ENCODE data around the gene ZSWIM1.

Gene ZSWIM1

DNA sequence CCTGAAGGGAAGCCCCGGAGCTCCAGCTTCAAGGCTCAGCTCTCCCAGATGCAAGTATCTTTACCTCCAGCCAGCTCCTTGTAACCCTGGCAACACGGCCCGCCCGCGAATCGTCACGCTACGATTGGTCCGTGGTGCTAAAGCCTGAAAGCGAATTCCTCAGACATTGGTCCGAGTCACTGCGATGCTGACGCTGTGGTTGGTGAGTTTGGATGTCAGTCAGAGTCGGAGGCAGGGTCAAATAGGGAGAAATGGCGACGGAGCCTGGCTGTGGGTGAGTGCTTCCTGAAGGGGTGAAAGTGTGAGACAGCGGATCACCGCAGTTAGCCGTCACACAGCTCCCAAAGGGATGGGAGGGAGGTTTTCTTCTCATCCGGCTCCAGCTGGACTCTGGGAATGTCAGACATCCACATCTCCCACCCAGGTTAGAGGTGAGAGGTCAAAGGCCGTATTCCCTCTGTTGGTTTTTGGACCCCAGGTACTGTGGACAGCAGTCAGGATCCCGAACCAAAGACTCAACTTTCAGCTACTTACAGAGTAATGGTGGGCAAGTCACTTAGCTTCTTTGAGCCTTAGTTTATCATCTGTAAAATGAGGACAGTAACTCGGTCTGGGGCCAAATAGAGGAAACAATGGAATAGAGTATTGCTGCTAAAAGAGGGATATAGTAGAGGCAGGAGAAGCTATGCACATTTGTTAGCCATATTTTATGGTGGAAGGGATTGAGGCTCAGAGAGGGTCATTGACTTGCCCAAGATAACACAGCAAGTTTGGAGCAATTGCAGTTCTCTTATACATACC lies at the start of gene ZSWIM1:
TSS of gene ZSWIM1 (plus strand) at position 240 of the 801 bp plus-strand sequence. CDS start 1,366 bp downstream, outside the sequence.
- peak; percentile 97 for FAIRE-seq

DNA sequence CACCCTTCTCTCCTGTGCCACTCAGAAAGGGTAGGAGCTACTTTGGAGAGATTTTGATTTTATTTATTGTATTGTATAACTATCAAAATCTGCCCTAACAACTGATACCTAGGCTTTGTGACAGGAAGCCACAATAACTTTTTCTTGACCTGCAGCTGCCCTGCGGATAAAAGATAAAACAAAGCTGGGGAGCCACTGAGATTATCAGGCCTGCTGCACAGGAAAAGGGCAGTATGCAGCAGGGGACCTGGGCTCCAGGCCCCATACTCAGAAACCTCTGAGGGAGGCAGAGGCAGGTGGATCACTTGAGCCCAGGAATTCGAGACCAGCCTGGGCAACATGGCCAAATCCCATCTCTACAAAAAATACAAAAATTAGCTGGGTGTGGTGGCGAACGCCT lies 48.4 kb upstream of the ZSWIM1 start:
- no peak for FAIRE-seq

DNA sequence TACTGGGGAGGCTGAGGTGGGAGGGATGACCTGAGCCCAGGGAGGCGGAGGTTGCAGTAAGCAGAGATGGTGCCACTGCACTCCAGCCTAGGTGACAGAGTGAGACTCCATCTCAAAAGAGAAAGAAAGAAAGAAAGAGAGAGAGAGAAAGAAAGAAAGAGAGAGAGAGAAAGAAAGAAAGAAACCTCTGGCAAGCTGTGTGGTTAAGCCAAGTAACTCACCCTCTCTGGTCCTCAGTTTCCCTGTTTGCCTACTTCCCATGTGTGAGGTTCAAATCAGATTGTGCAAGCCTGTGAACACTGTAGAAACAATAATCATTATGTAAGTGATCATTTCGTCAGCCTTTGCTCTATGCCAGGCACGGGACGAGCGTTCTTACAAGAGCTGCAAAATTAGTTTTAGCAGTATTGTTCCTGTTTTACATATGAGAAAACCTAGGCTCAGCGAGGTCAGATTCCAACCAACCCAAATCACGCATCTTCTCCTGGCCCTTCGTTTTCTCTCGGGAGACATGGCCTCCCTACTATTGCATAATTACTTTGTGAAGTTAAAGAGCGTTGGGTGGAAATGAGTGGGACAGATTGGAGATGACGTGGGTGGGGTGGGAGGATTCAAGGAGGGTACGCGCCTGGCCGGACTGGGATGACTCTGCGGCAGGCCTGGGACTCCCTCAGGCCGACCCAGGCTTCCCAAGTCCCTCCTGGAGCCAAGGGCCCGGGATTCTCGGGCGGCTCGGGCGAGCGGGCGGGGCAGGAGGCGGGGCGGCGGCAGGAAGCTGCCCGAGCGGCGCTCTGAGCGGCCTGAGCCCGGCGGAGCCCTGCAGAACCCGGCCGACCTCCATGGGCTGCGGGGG lies 47.8 kb upstream of the ZSWIM1 start, which contains the start of gene SNX21:
TSS of gene SNX21 (plus strand) at position 770 of the 853 bp plus-strand sequence. CDS start 121 bp downstream, outside the sequence.
- FAIRE-seq: no peak

DNA sequence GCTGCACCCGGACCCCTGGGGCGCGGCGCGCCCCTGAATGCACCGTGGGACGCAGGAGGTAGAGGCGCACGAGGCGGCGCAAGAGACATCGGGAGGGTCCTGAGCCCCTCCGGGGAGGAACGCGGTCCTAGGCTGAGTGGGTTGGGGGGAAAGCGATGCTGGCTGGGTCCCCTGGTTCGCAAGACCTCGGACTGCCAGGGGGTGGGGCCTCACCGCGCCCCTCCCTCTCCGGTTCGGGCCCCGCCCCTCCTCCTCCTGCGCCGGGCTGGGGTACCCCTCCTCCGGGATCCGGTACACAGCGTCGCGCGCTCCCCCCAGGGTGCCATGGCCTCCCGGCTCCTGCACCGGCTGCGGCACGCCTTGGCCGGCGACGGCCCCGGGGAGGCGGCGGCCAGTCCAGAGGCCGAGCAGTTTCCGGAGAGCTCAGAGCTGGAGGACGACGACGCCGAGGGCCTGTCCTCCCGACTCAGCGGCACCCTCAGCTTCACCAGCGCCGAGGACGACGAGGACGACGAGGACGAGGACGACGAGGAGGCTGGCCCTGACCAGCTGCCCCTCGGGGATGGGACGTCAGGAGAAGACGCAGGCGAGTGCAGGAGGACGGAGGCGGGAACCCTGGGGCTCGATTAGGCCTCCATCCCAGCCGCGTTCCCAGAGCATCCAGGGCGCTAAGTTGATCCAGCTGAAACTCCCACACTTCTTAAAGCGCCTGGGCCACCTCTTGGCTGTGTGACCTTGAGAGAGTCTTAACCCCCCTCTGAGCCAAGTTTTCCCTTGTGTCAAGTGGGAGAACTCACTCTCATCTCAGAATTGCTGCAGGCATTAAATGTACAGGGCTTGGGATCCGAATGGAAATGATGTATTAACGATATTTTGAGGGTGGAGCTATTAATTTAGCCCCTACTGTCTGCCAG lies 46.9 kb upstream of the ZSWIM1 start:
- no peak for FAIRE-seq

DNA sequence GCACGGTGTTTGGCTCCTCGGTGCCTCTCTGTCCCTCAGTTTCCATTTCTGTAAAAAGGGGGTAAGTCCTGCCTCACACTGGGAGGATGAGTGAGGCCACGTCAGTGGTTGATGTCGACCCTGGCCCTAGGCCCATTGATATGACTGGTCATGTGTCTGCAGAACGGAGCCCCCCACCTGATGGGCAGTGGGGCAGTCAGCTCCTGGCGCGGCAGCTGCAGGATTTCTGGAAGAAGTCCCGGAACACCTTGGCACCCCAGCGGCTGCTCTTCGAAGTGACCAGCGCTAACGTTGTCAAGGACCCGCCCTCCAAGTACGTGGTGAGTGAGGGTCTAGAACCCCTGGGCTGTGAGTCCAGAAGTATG lies 46.2 kb upstream of the ZSWIM1 start:
- FAIRE-seq: no peak

DNA sequence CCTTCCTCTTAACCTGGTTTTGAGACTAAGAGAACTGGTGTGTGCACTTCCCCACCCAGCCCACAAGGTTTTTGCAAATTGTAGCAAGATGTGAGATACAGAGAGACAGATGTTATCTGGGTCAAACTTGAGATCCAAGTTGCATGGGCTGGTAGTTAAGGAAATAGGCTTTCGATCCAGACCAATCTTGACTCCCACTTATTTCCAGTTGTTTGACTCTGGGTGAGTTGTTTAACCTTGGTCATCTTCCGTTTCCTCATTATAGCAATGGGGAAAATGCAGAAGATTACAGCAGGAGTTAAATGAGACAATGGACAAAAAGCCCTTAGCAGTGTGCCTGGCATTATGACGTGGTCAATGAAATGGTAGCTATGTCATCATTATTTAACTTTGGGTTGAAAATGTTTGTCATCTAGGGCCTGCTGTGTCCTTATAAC lies 45.7 kb upstream of the ZSWIM1 start:
- no peak for FAIRE-seq

DNA sequence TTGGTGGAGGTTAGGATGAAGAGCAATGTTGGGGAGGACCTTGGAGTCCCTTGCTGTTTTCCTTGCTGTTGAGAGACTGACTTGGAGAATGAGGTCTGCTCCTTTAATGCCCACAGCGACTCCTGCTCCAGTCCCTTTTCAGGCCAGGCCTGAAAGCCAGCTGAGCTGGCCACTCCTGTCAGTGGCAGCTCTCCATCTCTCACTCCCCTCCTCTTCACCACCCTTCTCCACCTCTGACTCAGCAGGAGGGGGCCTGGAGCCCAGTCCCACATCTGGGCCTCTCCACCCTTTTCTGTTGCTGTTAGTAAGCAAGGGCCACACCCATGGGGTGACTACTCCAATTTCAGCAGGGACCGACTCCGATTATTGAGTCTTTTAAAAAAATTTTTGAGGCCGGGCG lies 45.2 kb upstream of the ZSWIM1 start:
- FAIRE-seq: no peak

DNA sequence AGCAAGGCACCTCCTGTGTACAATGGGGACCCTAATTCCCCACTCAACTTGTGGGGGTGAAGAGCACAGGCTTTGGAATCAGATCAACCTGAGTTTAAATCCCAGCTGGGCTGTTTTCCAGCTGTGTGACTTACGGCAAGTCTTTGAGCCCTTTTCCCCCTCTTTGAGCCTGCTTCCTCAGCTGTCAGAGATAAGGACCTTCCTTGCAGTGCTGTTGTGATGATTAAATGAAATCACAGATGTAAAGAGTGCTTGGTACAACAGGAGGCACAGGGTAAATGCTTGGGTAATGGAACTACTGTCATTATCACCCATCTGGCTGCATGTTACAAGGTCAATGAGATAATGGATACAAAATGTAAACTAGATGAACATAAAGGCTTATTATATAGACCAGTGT lies 44.2 kb upstream of the ZSWIM1 start:
- FAIRE-seq: no peak

DNA sequence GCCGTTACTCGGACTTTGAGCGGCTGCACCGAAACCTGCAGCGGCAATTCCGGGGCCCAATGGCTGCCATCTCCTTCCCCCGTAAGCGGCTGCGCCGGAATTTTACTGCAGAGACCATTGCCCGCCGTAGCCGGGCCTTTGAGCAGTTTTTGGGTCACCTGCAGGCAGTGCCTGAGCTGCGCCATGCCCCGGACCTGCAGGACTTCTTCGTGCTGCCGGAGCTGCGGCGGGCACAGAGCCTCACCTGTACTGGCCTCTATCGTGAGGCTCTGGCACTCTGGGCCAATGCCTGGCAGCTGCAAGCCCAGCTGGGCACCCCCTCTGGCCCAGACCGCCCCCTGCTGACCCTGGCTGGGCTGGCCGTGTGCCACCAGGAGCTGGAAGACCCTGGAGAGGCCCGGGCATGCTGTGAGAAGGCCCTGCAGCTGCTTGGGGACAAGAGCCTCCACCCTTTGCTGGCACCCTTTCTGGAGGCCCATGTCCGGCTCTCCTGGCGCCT lies 40.3 kb upstream of the ZSWIM1 start:
- no peak for FAIRE-seq

DNA sequence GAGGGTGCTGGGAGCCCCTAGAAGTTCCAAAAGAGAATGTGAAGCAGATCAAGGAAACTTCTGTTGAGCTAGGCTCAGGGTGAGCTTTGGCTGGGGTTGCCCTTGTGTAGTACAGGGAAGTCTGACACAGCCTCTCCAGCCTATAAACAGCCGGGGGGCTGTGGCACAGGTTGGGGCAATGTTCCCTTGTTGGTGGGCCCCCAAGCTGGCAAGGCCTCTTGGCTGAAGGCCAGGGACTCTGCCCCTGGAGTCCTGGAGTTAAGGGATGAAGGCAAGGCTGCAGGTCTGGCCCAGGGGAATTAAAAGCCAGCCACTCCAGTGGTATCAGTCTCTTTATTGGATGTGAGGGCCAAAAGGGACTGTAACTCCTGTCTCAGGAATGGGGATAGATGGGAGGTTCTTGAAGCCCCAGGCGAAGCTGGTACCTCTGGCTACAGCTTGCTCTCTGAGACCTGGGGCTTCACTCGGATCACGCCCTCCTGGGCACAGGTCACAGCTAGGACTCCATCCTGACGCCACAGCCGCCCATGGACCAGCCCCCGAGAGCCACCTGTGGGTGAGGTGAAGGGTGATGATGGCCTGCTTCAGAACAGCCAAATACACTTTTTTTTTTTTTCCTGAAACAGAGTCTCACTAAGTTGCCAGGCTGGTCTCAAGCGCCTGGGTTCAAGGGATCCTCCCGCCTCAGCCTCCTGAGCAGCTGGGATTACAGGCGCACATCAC lies 39.5 kb upstream of the ZSWIM1 start:
- FAIRE-seq: no peak

DNA sequence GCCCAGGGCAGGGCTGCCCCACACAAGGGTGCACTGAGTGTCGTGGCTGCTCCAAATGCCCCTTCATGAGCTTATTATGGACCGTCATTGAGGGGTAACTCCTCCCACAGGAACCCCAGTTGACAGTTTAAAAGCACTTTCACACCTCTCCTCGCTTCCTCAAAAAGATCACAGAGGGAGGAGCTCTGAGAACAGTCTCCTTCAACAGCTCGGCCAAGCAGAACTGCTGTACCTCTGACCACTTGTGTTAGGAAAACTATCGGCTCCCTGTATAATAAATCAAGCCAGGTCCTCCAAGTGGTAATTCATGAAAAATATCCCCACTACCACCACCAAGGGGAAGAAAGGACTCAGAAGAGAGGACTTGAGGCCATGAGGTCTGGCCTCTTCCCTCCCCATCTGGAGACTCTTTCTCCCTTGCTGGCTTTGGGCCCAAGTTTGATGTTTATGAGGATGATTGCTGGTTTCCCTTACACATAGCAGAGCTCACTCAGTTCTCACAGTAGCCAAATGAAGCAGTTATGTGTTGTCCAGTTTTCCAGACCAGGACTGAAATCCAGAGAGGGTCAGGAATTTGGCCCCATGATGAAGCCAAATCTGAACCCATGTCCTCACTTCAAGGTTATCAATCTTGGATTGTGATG lies 38.7 kb upstream of the ZSWIM1 start:
- no peak for FAIRE-seq

DNA sequence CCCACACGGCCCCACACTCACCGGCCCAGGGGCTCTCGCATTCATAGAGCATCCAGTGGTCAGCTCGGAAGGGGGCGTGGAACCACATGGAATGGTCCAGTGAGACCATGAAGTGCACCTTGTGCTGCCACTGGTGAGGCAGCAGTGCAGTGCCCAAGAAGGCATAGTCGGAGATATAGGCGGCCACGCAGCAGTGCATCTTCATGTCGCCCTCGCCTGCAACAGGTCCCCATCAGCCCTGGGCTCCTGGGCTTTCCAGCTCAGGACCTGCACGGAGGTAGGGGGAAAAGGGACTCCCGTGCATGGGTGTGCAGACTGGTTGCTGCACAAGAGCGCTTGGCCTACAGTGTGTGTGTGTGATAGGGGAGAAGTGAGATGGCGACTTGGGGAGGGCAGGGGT lies 37.5 kb upstream of the ZSWIM1 start:
- FAIRE-seq: no peak

DNA sequence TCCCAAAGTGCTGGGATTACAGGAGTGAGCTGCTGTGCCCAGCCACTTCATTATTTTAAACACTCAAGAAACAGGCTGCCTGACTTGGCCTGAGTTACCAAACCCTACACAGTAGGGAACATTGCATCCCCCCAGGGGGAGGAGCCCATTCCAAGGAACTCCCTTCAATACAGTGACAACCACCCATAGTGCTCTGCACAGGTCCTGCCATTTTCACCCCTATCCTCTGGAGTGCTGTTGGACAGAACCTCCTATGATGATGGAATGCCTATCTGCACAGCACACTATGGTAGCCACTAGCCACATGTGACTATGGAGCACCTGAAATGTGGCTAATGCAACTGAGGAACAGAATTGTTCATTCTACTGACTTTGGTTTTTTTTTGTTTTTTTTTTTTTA lies 35.6 kb upstream of the ZSWIM1 start:
- FAIRE-seq: no peak

DNA sequence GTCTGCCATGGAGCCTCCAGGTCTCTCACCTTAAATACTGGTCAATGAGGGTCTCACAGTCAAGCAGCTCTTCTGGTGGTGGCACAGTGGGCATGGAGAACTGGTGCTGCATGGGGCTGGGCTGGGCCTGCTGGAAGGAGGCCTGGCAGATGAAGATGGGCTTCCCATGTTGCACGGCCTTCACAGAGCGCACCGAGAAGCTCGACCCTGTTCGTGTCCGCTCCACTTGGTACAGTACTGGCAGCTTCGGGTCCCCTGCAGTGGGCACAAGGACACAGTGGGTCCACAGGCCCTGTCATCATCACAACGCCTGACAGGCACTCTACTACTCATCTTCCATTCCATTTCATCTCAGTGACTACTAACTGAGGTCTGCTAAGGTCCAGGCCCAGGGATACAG lies 32.6 kb upstream of the ZSWIM1 start:
- no peak for FAIRE-seq

DNA sequence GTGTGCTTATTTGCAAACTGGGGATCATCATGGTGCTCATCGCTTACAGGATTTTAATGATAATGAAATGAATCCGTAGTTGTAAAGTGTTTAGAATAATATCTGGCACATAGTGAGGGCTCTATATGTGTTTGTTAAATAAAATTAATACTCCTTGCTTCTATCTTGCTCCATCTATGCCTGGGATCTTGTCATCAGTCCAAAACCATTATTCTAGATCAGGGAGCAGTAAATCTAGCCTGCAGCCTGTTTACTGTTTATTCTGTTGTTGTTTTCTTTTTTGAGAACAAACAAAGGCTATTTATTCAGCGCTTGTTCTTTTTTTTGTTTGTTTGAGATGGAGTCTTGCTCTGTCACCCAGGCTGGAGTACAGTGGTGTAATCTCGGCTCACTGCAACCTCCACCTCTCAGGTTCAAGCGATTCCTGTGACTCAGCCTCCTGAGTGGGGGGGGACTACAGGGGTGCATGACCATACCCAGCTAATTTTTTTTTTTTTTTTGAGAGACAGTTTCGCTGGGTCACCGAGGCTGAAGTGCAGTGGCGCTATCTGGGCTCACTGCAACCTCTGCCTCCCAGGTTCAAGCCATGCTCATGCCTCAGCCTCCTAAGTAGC lies 32.0 kb upstream of the ZSWIM1 start:
- no peak for FAIRE-seq

DNA sequence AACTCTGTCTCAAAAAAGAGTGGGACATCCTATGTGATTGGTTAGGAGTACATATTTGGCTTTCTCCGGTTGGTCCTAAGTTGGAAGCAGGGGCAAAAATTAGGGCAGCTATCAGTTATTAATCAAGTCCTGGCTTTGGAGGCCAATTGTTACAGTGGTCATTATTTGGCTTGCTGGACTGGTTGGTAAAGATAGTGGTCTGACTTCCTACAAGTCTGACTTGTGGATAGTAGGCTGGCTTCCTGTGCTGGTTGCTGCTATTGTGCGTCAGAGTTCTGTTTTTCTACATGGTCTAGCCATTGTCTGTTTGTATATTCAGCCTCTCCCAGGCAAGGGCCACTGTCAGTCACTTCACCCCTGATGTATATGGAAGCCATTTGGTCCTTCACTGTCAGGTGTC lies 30.8 kb upstream of the ZSWIM1 start:
- FAIRE-seq: no peak

DNA sequence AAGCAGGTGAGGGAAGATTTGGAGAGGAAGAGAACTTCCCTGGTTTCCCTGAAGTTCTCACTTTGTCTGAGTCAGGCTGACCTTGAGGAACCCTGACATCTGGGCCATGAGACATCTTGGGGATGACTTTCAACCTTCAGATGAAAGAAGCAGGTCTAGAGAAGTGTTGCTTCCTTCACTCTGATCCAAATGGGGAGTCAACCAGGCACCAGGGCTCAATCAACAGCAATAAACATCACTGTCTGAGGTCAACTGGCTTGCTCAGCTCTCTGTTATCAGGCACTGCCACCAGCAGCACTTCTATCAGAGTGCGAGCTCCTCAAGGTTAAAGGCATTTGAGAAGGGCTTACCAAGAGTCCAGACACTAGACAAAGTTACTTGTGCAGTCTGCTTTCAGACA lies 30.1 kb upstream of the ZSWIM1 start:
- FAIRE-seq: no peak

DNA sequence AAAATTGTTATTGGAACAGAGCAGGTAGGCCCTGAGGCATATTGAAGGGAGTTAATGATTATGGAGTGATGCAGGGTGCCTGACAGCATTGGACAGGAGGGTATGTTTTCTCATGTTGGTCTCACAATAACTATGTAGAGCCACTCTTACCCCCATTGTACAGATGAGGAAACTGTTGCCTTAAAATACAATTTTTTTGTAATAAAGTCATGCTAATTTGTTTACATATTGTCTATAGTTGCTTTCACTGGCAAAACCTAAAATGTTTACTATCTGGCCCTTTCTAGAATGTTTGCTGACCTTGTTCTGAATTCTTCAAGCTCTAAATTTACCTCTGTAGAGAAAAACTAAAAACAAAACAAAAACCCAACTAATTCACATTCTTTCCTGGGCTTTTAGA lies 29.5 kb upstream of the ZSWIM1 start:
- FAIRE-seq: no peak

DNA sequence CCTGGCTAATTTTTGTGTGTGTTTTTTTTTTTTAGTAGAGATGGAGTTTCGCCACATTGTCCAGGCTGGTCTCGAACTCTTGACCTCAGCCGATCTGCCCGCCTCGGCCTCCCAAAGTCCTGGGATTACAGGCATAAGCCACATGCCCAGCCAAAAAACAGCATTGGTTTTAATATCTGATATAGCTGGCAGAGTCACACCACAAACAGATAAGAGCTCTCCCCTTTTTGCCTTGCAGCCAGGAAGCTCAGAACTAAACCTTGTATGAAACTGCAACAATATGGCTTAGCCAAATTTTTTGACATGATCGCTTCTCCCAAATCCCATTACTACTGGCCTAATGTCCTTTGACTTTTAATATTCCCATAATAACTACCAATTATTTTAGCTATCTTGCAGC lies 28.7 kb upstream of the ZSWIM1 start:
- no peak for FAIRE-seq

DNA sequence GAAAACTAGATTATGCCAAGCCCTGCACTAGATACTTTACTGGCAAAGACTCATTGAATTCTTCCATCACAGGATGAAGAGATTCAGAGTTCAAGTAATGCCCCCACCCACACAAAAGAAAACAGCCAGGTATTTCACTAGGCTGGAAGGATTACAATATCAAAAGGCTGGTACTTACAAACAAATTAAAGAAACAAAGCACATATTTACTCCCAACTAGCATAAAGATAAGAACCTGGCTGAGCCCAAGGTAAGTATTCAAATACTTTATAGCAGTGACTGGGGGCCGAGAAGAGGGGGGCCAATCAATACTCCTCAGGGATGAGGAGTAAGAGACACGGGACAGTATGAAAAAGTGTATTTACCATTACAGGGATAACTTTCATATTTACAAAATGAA lies 27.5 kb upstream of the ZSWIM1 start:
- FAIRE-seq: no peak

All from G401.6 (cell line).